Prostate gland (tissue), 1 donor: ENCODE results near the gene PECR.
"Not testable (repeated sequence)": the region's sequence is repeated elsewhere in the genome, so short reads cannot be mapped to it uniquely, and the experiment has no call there.

Experiments
- POLR2A ChIP-seq: fragments of 450-650 bp; IDR thresholded peaks from one replicate; pipeline ENCODE4 v1.6.1; 2016; ENCODE audit warnings: antibody characterized with exemption, mild to moderate bottlenecking
- POLR2AphosphoS5 ChIP-seq: sonication (generic); formaldehyde crosslinking; IDR thresholded peaks from one replicate; pipeline ENCODE4 v1.6.1; 2017; ENCODE audit warnings: antibody characterized with exemption

DNA sequence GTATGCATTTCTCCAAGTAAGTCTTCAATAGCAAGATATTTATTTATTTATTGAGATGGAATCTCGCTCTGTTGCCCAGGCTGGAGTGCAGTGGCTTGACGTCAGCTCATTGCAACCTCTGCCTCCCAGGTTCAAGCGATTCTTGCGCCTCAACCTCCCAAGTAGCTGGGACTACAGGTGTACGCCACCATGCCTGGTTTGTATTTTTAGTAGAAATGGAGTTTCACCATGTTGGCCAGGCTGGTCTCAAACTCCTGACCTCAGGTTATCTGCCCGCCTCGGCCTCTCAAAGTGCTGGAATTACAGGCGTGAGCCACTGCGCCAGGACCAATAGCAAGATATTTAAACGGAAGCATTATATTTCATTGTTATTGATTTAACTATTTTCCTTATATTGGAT is 1.6 kb downstream of the PECR start:
- not testable (repeated sequence) for TF ChIP-seq POLR2A, POLR2AphosphoS5
